HEK293T (cell line): Measurements from ENCODE around the gene ZNF768.

ENCODE experiments used
- CTCF ChIA-PET: fragments of 350-600 bp; formaldehyde crosslinking; extraction: SDS; loops from one replicate; lab custom pipeline; 2021; ENCODE audit warnings: antibody characterized with exemption, inconsistent platforms; lab: Yijun Ruan, JAX
- POLR2A ChIA-PET: fragments of 350-600 bp; formaldehyde crosslinking; extraction: SDS; loops from one replicate; lab custom pipeline; 2020; ENCODE audit warnings: antibody characterized with exemption, inconsistent platforms; lab: Yijun Ruan, JAX
- DNase-seq: peaks from one replicate; pipeline ENCODE4 v3.0.0; 2012; ENCODE audit warnings: mixed read lengths; ENCODE audit errors: extremely low spot score
- ARNT ChIP-seq: fragments of 450-650 bp; IDR thresholded peaks from 2 replicates; pipeline ENCODE4 v1.6.1; 2017; ENCODE audit warnings: mild to moderate bottlenecking
- BHLHE40 ChIP-seq: fragments of 450-650 bp; IDR thresholded peaks from 2 replicates; pipeline ENCODE4 v1.6.1; 2016; ENCODE audit warnings: mild to moderate bottlenecking, moderate library complexity, borderline replicate concordance
- CTBP1 ChIP-seq: fragments of 450-650 bp; IDR thresholded peaks from 2 replicates; pipeline ENCODE4 v1.6.1; 2016; ENCODE audit warnings: borderline replicate concordance
- ELF4 ChIP-seq: fragments of 450-650 bp; IDR thresholded peaks from 2 replicates; pipeline ENCODE4 v1.6.1; 2017; ENCODE audit warnings: antibody characterized with exemption
- FOXA1 ChIP-seq: fragments of 450-650 bp; IDR thresholded peaks from 2 replicates; pipeline ENCODE4 v1.6.1; 2016; ENCODE audit warnings: mild to moderate bottlenecking
- FOXK2 ChIP-seq: fragments of 450-650 bp; IDR thresholded peaks from 2 replicates; pipeline ENCODE4 v1.6.1; 2016; ENCODE audit warnings: mild to moderate bottlenecking
- FOXM1 ChIP-seq: fragments of 450-650 bp; IDR thresholded peaks from 2 replicates; pipeline ENCODE4 v1.6.1; 2017; ENCODE audit warnings: mild to moderate bottlenecking, borderline replicate concordance
- HDGF ChIP-seq: fragments of 450-650 bp; IDR thresholded peaks from 2 replicates; pipeline ENCODE4 v1.6.1; 2017; ENCODE audit warnings: antibody characterized with exemption, borderline replicate concordance
- L3MBTL2 ChIP-seq: fragments of 450-650 bp; conservative IDR thresholded peaks from 2 replicates; pipeline ENCODE4 v1.6.1; 2016; ENCODE audit warnings: mild to moderate bottlenecking
- LEF1 ChIP-seq: fragments of 450-650 bp; IDR thresholded peaks from 2 replicates; pipeline ENCODE4 v1.6.1; 2017; ENCODE audit warnings: mild to moderate bottlenecking, borderline replicate concordance
- NFRKB ChIP-seq: fragments of 450-650 bp; IDR thresholded peaks from 2 replicates; pipeline ENCODE4 v1.6.1; 2016; ENCODE audit warnings: mild to moderate bottlenecking, moderate library complexity
- PKNOX1 ChIP-seq: fragments of 450-650 bp; IDR thresholded peaks from 2 replicates; pipeline ENCODE4 v1.6.1; 2016
- SP1 ChIP-seq: fragments of 450-650 bp; IDR thresholded peaks from 2 replicates; pipeline ENCODE4 v1.6.1; 2017
- SUZ12 ChIP-seq: fragments of 450-650 bp; IDR thresholded peaks from 2 replicates; pipeline ENCODE4 v1.6.1; 2016; ENCODE audit warnings: mild to moderate bottlenecking
- TARDBP ChIP-seq: fragments of 450-650 bp; IDR thresholded peaks from 2 replicates; pipeline ENCODE4 v1.6.1; 2016
- ZNF384 ChIP-seq: fragments of 450-650 bp; IDR thresholded peaks from 2 replicates; pipeline ENCODE4 v1.6.1; 2016

The ZNF768 gene

GRCh38 chr16:30565984-30566383 lies 39.6 kb upstream of the ZNF768 start:
- no peak for TF ChIP-seq HDGF
- no peak for DNase-seq
- CTCF ChIA-PET, result interaction anchor here (1.0 to 2.5 kb wide), 3 partner anchors 31 to 49 kb away, joined by 3 to 8 read pairs (median 6); partner anchors contain the start of gene ZNF747
- POLR2A ChIA-PET, result interaction anchor here (0.8 to 3.2 kb wide), 8 partner anchors 8 to 85 kb away, joined by 3 to 15 read pairs (median 4); partner anchors contain the start of genes PRR14, ZNF689 and ZNF764

GRCh38 chr16:30565526-30565925 lies 39.2 kb upstream of the ZNF768 start:
- TF ChIP-seq PKNOX1, result no peak
- TF ChIP-seq CTBP1, result no peak
- TF ChIP-seq FOXK2, result no peak
- TF ChIP-seq ZNF384, result no peak
- TF ChIP-seq ARNT, result no peak
- no peak for TF ChIP-seq FOXM1
- TF ChIP-seq BHLHE40, result no peak
- no peak for TF ChIP-seq TARDBP
- TF ChIP-seq ELF4, result no peak
- no peak for TF ChIP-seq SUZ12
- TF ChIP-seq LEF1, result no peak
- TF ChIP-seq HDGF, result no peak
- no peak for TF ChIP-seq L3MBTL2
- TF ChIP-seq FOXA1, result no peak
- TF ChIP-seq SP1, result no peak
- no peak for TF ChIP-seq NFRKB
- no peak for DNase-seq
- CTCF ChIA-PET, result interaction anchor here (1.0 to 2.5 kb wide), 3 partner anchors 30 to 50 kb away, joined by 3 to 8 read pairs (median 6); partner anchors contain the start of gene ZNF747
- POLR2A ChIA-PET, result interaction anchor here (0.8 to 1.5 kb wide), 6 partner anchors 32 to 85 kb away, joined by 3 to 5 read pairs (median 4); partner anchors contain the start of genes PRR14 and ZNF689

- CTCF ChIA-PET, result interaction anchor here (1.4 kb wide), 1 partner anchor 54 kb away, joined by 4 read pairs; no protein-coding TSS in a partner anchor
- TF ChIP-seq ZNF384 (no peak), SP1 (no peak), FOXK2 (no peak), HDGF (no peak), ARNT (no peak), FOXA1 (no peak), NFRKB (no peak), CTBP1 (no peak), SUZ12 (no peak)
- no peak for DNase-seq
- POLR2A ChIA-PET, result interaction anchor here (0.9 to 3.5 kb wide), 3 partner anchors 9 to 72 kb away, joined by 3 to 24 read pairs (median 3); partner anchors contain the start of genes ZNF688 and ZNF689
These were observed 35.7 kb upstream of the ZNF768 start for GRCh38 chr16:30562021-30562420.

GRCh38 chr16:30561089-30561816 lies 34.9 kb upstream of the ZNF768 start:
- TF ChIP-seq FOXM1 (no peak), HDGF (no peak), L3MBTL2 (no peak), CTBP1 (no peak), ZNF384 (no peak), LEF1 (no peak), BHLHE40 (no peak), ARNT (no peak), TARDBP (no peak), NFRKB (no peak), FOXK2 (no peak), SP1 (no peak), PKNOX1 (no peak), ELF4 (no peak), SUZ12 (no peak), FOXA1 (no peak)
- POLR2A ChIA-PET, result interaction anchor here (0.9 to 3.5 kb wide), 3 partner anchors 10 to 73 kb away, joined by 3 to 24 read pairs (median 3); partner anchors contain the start of genes ZNF688 and ZNF689
- DNase-seq, result no peak
- CTCF ChIA-PET, result interaction anchor here (0.8 to 1.4 kb wide), 2 partner anchors 37 to 54 kb away, joined by 4 read pairs; no protein-coding TSS in a partner anchor

GRCh38 chr16:30559690-30560089 lies 33.3 kb upstream of the ZNF768 start:
- DNase-seq, result no peak
- ChIA-PET CTCF (interaction anchor here (2.0 kb wide), 1 partner anchor 38 kb away, joined by 7 read pairs; no protein-coding TSS in a partner anchor), POLR2A (interaction anchor here (0.7 to 3.5 kb wide), 6 partner anchors 11 to 33 kb away, joined by 5 to 181 read pairs (median 25); partner anchors contain the start of genes ZNF688 and ZNF747)
- TF ChIP-seq HDGF (no peak), L3MBTL2 (no peak), ARNT (no peak), LEF1 (no peak)

- CTCF ChIA-PET, result interaction anchor here (0.6 to 2.4 kb wide), 10 partner anchors 10 to 129 kb away, joined by 3 to 19 read pairs (median 4); partner anchors contain the start of genes DCTPP1, ZNF688 and ZNF747
- no peak for DNase-seq
- no peak for TF ChIP-seq LEF1
- no peak for TF ChIP-seq SUZ12
- no peak for TF ChIP-seq ZNF384
- no peak for TF ChIP-seq PKNOX1
- TF ChIP-seq BHLHE40, result no peak
- no peak for TF ChIP-seq SP1
- TF ChIP-seq TARDBP, result no peak
- no peak for TF ChIP-seq FOXM1
- POLR2A ChIA-PET, result interaction anchor here (0.6 to 3.3 kb wide), 41 partner anchors 9 to 431 kb away, joined by 3 to 181 read pairs (median 4); partner anchors contain the start of genes DCTPP1, PRR14, ZNF688 and ZNF689
These were observed 32.5 kb upstream of the ZNF768 start for GRCh38 chr16:30558789-30559377.
